Keratinocyte (primary cell): ENCODE results near the gene MFSD1. TPM values are rescaled to one million over a fixed set of nuclear protein-coding genes. Genes with fewer than 3 reads are reported as not detected.

Experiments
- DNase-seq: peaks from one replicate; pipeline ENCODE4 v3.0.0-alpha.2; 2011; ENCODE audit warnings: low read depth, missing footprints, low spot score
- FAIRE-seq: peaks from 2 replicates; lab custom pipeline; 2011; peaks lifted over from hg19 to GRCh38; lab: Jason Lieb, UNC
- H2AFZ ChIP-seq: 2 replicates; pipeline ENCODE4 v1.6.0; 2012; ENCODE audit warnings: low read length, control low read depth, inconsistent platforms; ENCODE audit not compliant: control insufficient read depth
- H3K27ac ChIP-seq: 2 replicates; pipeline ENCODE4 v1.5.1; 2011; ENCODE audit warnings: low read length; ENCODE audit not compliant: control insufficient read depth, insufficient read depth
- H3K27me3 ChIP-seq: 3 replicates; pipeline ENCODE4 v1.6.0; 2011; ENCODE audit warnings: low read length; ENCODE audit not compliant: control insufficient read depth, insufficient read depth; ENCODE audit errors: extremely low read depth
- H3K36me3 ChIP-seq, 2 experiments: 2 replicates in 1 of 2; 3 replicates in 1 of 2; pipeline ENCODE4 v1.5.1; 2011; ENCODE audit warnings: low read length in 2 of 2, mild to moderate bottlenecking in 1 of 2; ENCODE audit not compliant: control insufficient read depth in 2 of 2, insufficient read depth in 2 of 2; ENCODE audit errors: extremely low read depth in 1 of 2
- H3K4me1 ChIP-seq: 3 replicates; pipeline ENCODE4 v1.5.1; 2011; ENCODE audit warnings: low read length; ENCODE audit not compliant: control insufficient read depth, insufficient read depth; ENCODE audit errors: extremely low read depth
- H3K4me2 ChIP-seq: 3 replicates; pipeline ENCODE4 v1.6.0; 2011; ENCODE audit warnings: low read depth, low read length; ENCODE audit not compliant: control insufficient read depth, insufficient read depth; ENCODE audit errors: extremely low read depth
- H3K4me3 ChIP-seq, 3 experiments: fragments of 200-600 bp in 1 of 3; sonication (generic) in 1 of 3; 2 replicates in 2 of 3; 3 replicates in 1 of 3; pipeline ENCODE4 v1.5.1; 2011 to 2016; ENCODE audit warnings: low read length in 3 of 3, mild to moderate bottlenecking in 3 of 3, control low read depth in 2 of 3, inconsistent platforms in 1 of 3, low read depth in 1 of 3, mixed read lengths in 1 of 3, mixed run types in 1 of 3, moderate library complexity in 1 of 3; ENCODE audit not compliant: control insufficient read depth in 2 of 3, insufficient read depth in 2 of 3; ENCODE audit errors: extremely low read depth in 1 of 3
- H3K79me2 ChIP-seq: 2 replicates; pipeline ENCODE4 v1.6.0; 2012; ENCODE audit warnings: low read length; ENCODE audit not compliant: control insufficient read depth, insufficient read depth
- H3K9ac ChIP-seq: 3 replicates; pipeline ENCODE4 v1.6.0; 2011; ENCODE audit warnings: low read length; ENCODE audit not compliant: control insufficient read depth, insufficient read depth; ENCODE audit errors: extremely low read depth
- H3K9me1 ChIP-seq: 3 replicates; pipeline ENCODE4 v1.6.0; 2011; ENCODE audit warnings: low read length; ENCODE audit not compliant: control insufficient read depth, insufficient read depth; ENCODE audit errors: extremely low read depth
- H3K9me3 ChIP-seq: 2 replicates; pipeline ENCODE4 v1.5.1; 2012; ENCODE audit warnings: low read depth, low read length; ENCODE audit not compliant: control insufficient read depth
- H4K20me1 ChIP-seq: 3 replicates; pipeline ENCODE4 v1.6.0; 2011; ENCODE audit warnings: low read length; ENCODE audit not compliant: control insufficient read depth, insufficient read depth; ENCODE audit errors: extremely low read depth
- CTCF ChIP-seq, 3 experiments: IDR thresholded peaks in 1 of 3; conservative IDR thresholded peaks in 1 of 3; optimal IDR thresholded peaks in 1 of 3; 2 replicates in 2 of 3; 3 replicates in 1 of 3; pipeline versions ENCODE3 to v1.5.1; 2011; ENCODE audit warnings: low read length in 3 of 3, mild to moderate bottlenecking in 3 of 3, moderate library complexity in 2 of 3, control low read depth in 1 of 3, inconsistent platforms in 1 of 3; ENCODE audit not compliant: insufficient read depth in 2 of 3; ENCODE audit errors: extremely low read depth in 1 of 3
- EZH2 ChIP-seq: IDR thresholded peaks from one replicate; pipeline ENCODE4 v1.6.1; 2012; ENCODE audit warnings: inconsistent platforms, mild to moderate bottlenecking, low read length, moderate library complexity
- dilution Hi-C: fragments of 300-500 bp; cut with MboI; formaldehyde crosslinking; loops from one replicate; pipeline ENCODE4 v1.7.0; 2020; ENCODE audit warnings: low sequenced_read_pairs; ENCODE audit not compliant: extremely low pct_ligation_motif_present
- polyA plus RNA-seq, 5 experiments: library from polyadenylated mRNA; depleted of rRNA in 3 of 5; stranded (reverse) in 3 of 5; stranded (forward) in 1 of 5; unstranded in 1 of 5; fragments of >200 nt; gene quantifications; 1 replicate in 1 of 5; 2 replicates in 3 of 5; 3 replicates in 1 of 5; pipeline versions ENCODE4 v1.2.1 to v1.2.3, GENCODE V29; 2011 to 2012; ENCODE audit warnings: missing spikeins in 2 of 5, low read depth in 1 of 5, low replicate concordance in 1 of 5

The MFSD1 gene
- polyA plus RNA-seq, 1 donor (not counting 4 experiments of a cell fraction or from before 2014, with no cell fraction given), result 49.8 TPM

DNA sequence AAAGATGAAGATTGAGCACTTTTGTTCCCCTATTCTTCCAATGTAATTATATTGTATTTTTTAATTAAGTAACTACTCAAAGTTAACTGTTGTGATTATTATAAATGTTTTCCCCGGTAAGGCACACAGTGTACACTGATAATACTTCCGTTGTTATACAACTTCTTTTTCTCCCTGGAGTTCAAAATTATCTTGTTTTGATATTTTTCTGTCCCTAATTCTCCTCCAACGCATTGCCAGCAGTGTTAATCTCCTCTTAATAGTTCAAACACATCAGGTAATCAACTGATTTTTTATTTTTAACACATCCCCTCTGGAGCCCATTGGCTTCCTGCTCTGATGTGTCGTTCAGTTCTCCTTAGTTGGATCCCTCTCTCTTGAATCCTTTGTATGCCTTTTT lies 32.3 kb upstream of the MFSD1 start:
- Histone ChIP-seq H3K27ac (no peak overlapping the region), H3K79me2 (no peaks in the 10 kb centered on the region), H3K9ac (no peak overlapping the region), H3K4me1 (peaks cover 4% of the 10 kb centered on the region), H2AFZ (no peak overlapping the region), H3K4me2 (no peak overlapping the region), H4K20me1 (no peaks in the 10 kb centered on the region), H3K4me3 (no peak overlapping the region), H3K27me3 (no peaks in the 10 kb centered on the region), H3K9me3 (no peaks in the 10 kb centered on the region), H3K9me1 (no peaks in the 10 kb centered on the region), H3K36me3 (no peaks in the 10 kb centered on the region)
- TF ChIP-seq EZH2 (no peak), CTCF (optimal IDR thresholded peaks at IDR 0.05 in 1 of 3, IDR thresholded peaks at IDR 0.05 in 1 of 3, conservative IDR thresholded peaks at IDR 0.05 in 1 of 3; ENCODE audit: extremely low read depth in 1 of 3, insufficient read depth in 2 of 3, low read length in 3 of 3) (no peak)
- DNase-seq (no peak), FAIRE-seq (no peak)
- dilution Hi-C loops, result no loop called here

DNA sequence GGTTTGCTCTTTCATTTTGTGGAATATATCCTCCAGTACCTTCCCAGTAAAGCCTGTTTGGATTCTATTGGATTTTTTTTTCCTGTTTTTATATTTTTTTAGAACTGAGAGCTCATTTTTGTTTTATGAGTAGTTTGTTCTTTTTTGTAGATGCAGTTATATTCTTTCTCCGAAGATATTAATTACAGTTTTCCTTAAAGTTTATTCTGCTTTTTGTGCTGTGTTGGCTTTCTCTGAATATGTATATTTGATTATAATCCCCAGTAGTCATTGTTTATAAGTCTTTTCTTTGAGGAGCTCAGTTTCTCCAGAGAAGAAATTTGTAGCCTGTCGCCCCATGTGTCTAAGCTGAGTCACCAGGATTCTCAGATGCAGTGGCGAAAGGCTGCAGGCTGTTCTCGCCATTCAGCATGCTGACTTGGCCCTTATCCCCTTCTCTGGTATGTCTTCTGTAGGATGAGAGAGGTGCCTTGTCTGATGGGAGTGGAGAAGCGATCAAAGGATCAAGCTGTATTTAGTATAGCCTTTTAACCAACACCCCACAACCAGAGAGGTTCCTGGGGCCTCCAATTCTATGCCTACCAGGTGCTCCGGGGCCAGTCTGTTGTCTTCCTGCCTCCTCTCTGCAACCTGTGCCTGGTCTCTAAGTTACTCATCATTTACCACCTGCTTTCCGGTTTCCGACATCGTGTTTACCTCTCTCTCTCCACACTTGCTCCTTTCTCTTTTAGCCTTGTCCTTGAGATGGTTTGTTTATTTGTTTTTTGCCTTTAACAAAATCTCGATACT lies 31.7 kb upstream of the MFSD1 start:
- no peak for DNase-seq
- Histone ChIP-seq H3K27me3 (no peaks in the 10 kb centered on the region), H3K9ac (no peak overlapping the region), H3K9me1 (no peaks in the 10 kb centered on the region), H4K20me1 (no peaks in the 10 kb centered on the region), H3K4me3 (no peak overlapping the region), H3K4me2 (no peak overlapping the region), H3K36me3 (no peaks in the 10 kb centered on the region), H3K9me3 (no peaks in the 10 kb centered on the region), H3K27ac (no peak overlapping the region), H3K79me2 (no peaks in the 10 kb centered on the region), H3K4me1 (peaks cover 4% of the 10 kb centered on the region), H2AFZ (no peak overlapping the region)
- TF ChIP-seq CTCF (optimal IDR thresholded peaks at IDR 0.05 in 1 of 3, IDR thresholded peaks at IDR 0.05 in 1 of 3, conservative IDR thresholded peaks at IDR 0.05 in 1 of 3; ENCODE audit: extremely low read depth in 1 of 3, insufficient read depth in 2 of 3, low read length in 3 of 3), result no peak
- TF ChIP-seq EZH2, result no peak
- dilution Hi-C loops, result no loop called here
- no peak for FAIRE-seq
